KMS-11 (cell line): ENCODE measurements around the gene HEMGN.

Experiments used
- H2AFZ ChIP-seq: fragments of 200-600 bp; sonication (generic); 2 replicates; pipeline ENCODE4 v1.6.1; 2016; ENCODE audit warnings: antibody characterized with exemption, mixed run types, low read depth
- H3K27ac ChIP-seq: fragments of 200-600 bp; sonication (generic); 2 replicates; pipeline ENCODE4 v1.6.1; 2016; ENCODE audit warnings: mild to moderate bottlenecking, mixed run types
- H3K27me3 ChIP-seq: fragments of 200-600 bp; sonication (generic); 2 replicates; pipeline ENCODE4 v1.6.1; 2017; ENCODE audit warnings: mild to moderate bottlenecking, low read depth, mixed run types, moderate library complexity; ENCODE audit not compliant: insufficient read depth
- H3K36me3 ChIP-seq: fragments of 200-600 bp; sonication (generic); 2 replicates; pipeline ENCODE4 v1.6.1; 2017; ENCODE audit warnings: mild to moderate bottlenecking, mixed run types; ENCODE audit not compliant: insufficient read depth
- H3K4me1 ChIP-seq: fragments of 200-600 bp; sonication (generic); 2 replicates; pipeline ENCODE4 v1.6.1; 2016; ENCODE audit warnings: mild to moderate bottlenecking, low read depth, mixed run types; ENCODE audit not compliant: poor library complexity, severe bottlenecking
- H3K4me2 ChIP-seq: fragments of 200-600 bp; sonication (generic); 2 replicates; pipeline ENCODE4 v1.7.0; 2016; ENCODE audit warnings: mild to moderate bottlenecking, mixed run types
- H3K4me3 ChIP-seq: fragments of 200-600 bp; sonication (generic); IDR thresholded peaks from 2 replicates; pipeline ENCODE4 v1.6.1; 2017; ENCODE audit warnings: low read depth, low read length, mixed read lengths; ENCODE audit not compliant: insufficient read depth
- H3K79me2 ChIP-seq: fragments of 200-600 bp; sonication (generic); 2 replicates; pipeline ENCODE4 v1.6.1; 2016; ENCODE audit warnings: low read depth, mixed run types; ENCODE audit not compliant: insufficient read depth
- H3K9ac ChIP-seq: fragments of 200-600 bp; sonication (generic); 2 replicates; pipeline ENCODE4 v1.6.1; 2016; ENCODE audit warnings: mild to moderate bottlenecking, mixed run types
- H4K20me1 ChIP-seq: fragments of 200-600 bp; sonication (generic); 2 replicates; pipeline ENCODE4 v1.6.1; 2016; ENCODE audit warnings: mild to moderate bottlenecking, mixed run types; ENCODE audit not compliant: insufficient read depth
- CTCF ChIP-seq: fragments of 200-600 bp; sonication (generic); conservative IDR thresholded peaks from 2 replicates; pipeline ENCODE4 v1.6.1; 2017; ENCODE audit warnings: low read depth, mild to moderate bottlenecking, antibody characterized with exemption, low read length, moderate library complexity, mixed read lengths

HEMGN gene

GRCh38 chr9:97905228-97905627, 32.7 kb downstream of the HEMGN start:
- no peaks in the 10 kb centered on the region for H3K27me3 ChIP-seq
- no peak overlapping the region for H3K27ac ChIP-seq
- H3K9ac ChIP-seq: no peak overlapping the region
- no peak overlapping the region for H3K4me3 ChIP-seq
- TF ChIP-seq CTCF: no peak
- H3K4me2 ChIP-seq: no peak overlapping the region
- H3K36me3 ChIP-seq: no peaks in the 10 kb centered on the region
- no peak overlapping the region for H2AFZ ChIP-seq
- no peaks in the 10 kb centered on the region for H3K4me1 ChIP-seq
- no peaks in the 10 kb centered on the region for H3K79me2 ChIP-seq
- no peaks in the 10 kb centered on the region for H4K20me1 ChIP-seq

- H4K20me1 ChIP-seq: no peaks in the 10 kb centered on the region
- no peak overlapping the region for H3K4me3 ChIP-seq
- no peak overlapping the region for H3K9ac ChIP-seq
- no peak for TF ChIP-seq CTCF
- no peak overlapping the region for H2AFZ ChIP-seq
- no peak overlapping the region for H3K27ac ChIP-seq
- no peaks in the 10 kb centered on the region for H3K79me2 ChIP-seq
- H3K36me3 ChIP-seq: no peaks in the 10 kb centered on the region
- no peaks in the 10 kb centered on the region for H3K27me3 ChIP-seq
- no peaks in the 10 kb centered on the region for H3K4me1 ChIP-seq
- H3K4me2 ChIP-seq: no peak overlapping the region
Measured at GRCh38 chr9:97904725-97905124, 33.2 kb downstream of the HEMGN start.

DNA sequence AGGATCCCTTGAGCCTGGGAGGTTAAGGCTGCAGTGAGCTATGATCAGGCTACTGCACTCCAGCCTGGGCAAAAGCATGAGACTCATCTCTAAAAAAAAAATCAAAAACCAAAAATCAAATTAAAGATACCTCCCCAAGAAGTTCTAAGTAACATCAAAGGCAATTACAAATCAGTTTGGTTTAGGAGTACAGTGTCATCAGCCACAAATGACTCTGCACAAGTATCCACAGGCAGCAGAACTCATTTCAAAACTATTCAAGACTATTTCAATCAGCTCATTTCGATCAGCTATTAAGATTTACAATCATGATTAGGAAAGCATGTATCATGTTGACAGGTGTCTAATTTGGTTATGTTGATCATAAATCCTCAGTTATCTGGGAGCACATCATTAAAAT, 34.8 kb downstream of the HEMGN start:
- Histone ChIP-seq H4K20me1 (no peaks in the 10 kb centered on the region), H3K36me3 (no peaks in the 10 kb centered on the region), H3K4me3 (no peak overlapping the region), H3K79me2 (no peaks in the 10 kb centered on the region), H3K4me2 (no peak overlapping the region), H2AFZ (no peak overlapping the region), H3K4me1 (no peaks in the 10 kb centered on the region), H3K27ac (no peak overlapping the region), H3K9ac (no peak overlapping the region), H3K27me3 (no peaks in the 10 kb centered on the region)
- TF ChIP-seq CTCF: no peak

GRCh38 chr9:97900738-97901565, 37.0 kb downstream of the HEMGN start:
- H3K4me3 ChIP-seq: no peak overlapping the region
- no peak overlapping the region for H3K9ac ChIP-seq
- no peaks in the 10 kb centered on the region for H3K4me1 ChIP-seq
- TF ChIP-seq CTCF: peak; percentile 91
- H2AFZ ChIP-seq: no peak overlapping the region
- no peaks in the 10 kb centered on the region for H3K79me2 ChIP-seq
- H4K20me1 ChIP-seq: no peaks in the 10 kb centered on the region
- H3K4me2 ChIP-seq: no peak overlapping the region
- H3K36me3 ChIP-seq: no peaks in the 10 kb centered on the region
- H3K27ac ChIP-seq: no peak overlapping the region
- no peaks in the 10 kb centered on the region for H3K27me3 ChIP-seq
